Measurements from ENCODE around the gene RNF146. TPM values are rescaled to one million over a fixed set of nuclear protein-coding genes. Genes with fewer than 3 reads are reported as not detected.

Gene RNF146
- total and polyA plus RNA-seq, 2 experiments from 2014 or later, result 24.2 to 43.7 TPM

- Histone ChIP-seq H3F3A (replicated peaks; ENCODE audit: low read depth) (no peaks in the 10 kb centered on the region), H2AFZ (no peak overlapping the region), H3K36me3 (ENCODE audit: insufficient read depth) (no peaks in the 10 kb centered on the region), H3K4me1 (ENCODE audit: insufficient read depth) (no peaks in the 10 kb centered on the region), H3K4me3 (no peak overlapping the region), H4K20me1 (replicated peaks; ENCODE audit: insufficient read depth) (no peaks in the 10 kb centered on the region), H3K27me3 (ENCODE audit: insufficient read depth) (no peaks in the 10 kb centered on the region), H3K27ac (ENCODE audit: low read depth) (no peak overlapping the region), H3K4me2 (no peak overlapping the region), H3K9me2 (ENCODE audit: insufficient read depth) (0 out of 2 replicates have a peak, but pooled peaks cover 3% of the 10 kb centered on the region), H3K79me2 (replicated peaks; ENCODE audit: insufficient read depth) (no peaks in the 10 kb centered on the region)
- ATAC-seq (no peak), DNase-seq (ENCODE audit: low spot score) (no peak)
- TF ChIP-seq, protein P1, sequence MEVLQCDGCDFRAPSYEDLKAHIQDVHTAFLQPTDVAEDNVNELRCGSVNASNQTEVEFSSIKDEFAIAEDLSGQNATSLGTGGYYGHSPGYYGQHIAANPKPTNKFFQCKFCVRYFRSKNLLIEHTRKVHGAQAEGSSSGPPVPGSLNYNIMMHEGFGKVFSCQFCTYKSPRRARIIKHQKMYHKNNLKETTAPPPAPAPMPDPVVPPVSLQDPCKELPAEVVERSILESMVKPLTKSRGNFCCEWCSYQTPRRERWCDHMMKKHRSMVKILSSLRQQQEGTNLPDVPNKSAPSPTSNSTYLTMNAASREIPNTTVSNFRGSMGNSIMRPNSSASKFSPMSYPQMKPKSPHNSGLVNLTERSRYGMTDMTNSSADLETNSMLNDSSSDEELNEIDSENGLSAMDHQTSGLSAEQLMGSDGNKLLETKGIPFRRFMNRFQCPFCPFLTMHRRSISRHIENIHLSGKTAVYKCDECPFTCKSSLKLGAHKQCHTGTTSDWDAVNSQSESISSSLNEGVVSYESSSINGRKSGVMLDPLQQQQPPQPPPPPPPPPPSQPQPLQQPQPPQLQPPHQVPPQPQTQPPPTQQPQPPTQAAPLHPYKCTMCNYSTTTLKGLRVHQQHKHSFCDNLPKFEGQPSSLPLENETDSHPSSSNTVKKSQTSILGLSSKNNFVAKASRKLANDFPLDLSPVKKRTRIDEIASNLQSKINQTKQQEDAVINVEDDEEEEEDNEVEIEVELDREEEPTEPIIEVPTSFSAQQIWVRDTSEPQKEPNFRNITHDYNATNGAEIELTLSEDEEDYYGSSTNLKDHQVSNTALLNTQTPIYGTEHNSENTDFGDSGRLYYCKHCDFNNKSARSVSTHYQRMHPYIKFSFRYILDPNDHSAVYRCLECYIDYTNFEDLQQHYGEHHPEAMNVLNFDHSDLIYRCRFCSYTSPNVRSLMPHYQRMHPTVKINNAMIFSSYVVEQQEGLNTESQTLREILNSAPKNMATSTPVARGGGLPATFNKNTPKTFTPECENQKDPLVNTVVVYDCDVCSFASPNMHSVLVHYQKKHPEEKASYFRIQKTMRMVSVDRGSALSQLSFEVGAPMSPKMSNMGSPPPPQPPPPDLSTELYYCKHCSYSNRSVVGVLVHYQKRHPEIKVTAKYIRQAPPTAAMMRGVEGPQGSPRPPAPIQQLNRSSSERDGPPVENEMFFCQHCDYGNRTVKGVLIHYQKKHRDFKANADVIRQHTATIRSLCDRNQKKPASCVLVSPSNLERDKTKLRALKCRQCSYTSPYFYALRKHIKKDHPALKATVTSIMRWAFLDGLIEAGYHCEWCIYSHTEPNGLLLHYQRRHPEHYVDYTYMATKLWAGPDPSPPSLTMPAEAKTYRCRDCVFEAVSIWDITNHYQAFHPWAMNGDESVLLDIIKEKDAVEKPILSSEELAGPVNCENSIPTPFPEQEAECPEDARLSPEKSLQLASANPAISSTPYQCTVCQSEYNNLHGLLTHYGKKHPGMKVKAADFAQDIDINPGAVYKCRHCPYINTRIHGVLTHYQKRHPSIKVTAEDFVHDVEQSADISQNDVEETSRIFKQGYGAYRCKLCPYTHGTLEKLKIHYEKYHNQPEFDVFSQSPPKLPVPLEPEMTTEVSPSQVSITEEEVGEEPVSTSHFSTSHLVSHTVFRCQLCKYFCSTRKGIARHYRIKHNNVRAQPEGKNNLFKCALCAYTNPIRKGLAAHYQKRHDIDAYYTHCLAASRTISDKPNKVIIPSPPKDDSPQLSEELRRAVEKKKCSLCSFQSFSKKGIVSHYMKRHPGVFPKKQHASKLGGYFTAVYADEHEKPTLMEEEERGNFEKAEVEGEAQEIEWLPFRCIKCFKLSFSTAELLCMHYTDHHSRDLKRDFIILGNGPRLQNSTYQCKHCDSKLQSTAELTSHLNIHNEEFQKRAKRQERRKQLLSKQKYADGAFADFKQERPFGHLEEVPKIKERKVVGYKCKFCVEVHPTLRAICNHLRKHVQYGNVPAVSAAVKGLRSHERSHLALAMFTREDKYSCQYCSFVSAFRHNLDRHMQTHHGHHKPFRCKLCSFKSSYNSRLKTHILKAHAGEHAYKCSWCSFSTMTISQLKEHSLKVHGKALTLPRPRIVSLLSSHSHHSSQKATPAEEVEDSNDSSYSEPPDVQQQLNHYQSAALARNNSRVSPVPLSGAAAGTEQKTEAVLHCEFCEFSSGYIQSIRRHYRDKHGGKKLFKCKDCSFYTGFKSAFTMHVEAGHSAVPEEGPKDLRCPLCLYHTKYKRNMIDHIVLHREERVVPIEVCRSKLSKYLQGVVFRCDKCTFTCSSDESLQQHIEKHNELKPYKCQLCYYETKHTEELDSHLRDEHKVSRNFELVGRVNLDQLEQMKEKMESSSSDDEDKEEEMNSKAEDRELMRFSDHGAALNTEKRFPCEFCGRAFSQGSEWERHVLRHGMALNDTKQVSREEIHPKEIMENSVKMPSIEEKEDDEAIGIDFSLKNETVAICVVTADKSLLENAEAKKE (CRISPR knock-in tag; IDR thresholded peaks at IDR 0.05), result no peak
- TF ChIP-seq ZNF114 (CRISPR knock-in tag; IDR thresholded peaks at IDR 0.05), result no peak
- no peak for TF ChIP-seq POLR2AphosphoS5 (IDR thresholded peaks at IDR 0.05; ENCODE audit: low read depth)
- TF ChIP-seq CTCF (conservative IDR thresholded peaks at IDR 0.05; ENCODE audit: low read depth in 2 of 2), result no peak
- TF ChIP-seq NANOG (IDR thresholded peaks at IDR 0.05; ENCODE audit: borderline replicate concordance), result no peak
- no peak for TF ChIP-seq JUNB (IDR thresholded peaks at IDR 0.05; ENCODE audit: unreplicated experiment)
- TF ChIP-seq, protein P2, sequence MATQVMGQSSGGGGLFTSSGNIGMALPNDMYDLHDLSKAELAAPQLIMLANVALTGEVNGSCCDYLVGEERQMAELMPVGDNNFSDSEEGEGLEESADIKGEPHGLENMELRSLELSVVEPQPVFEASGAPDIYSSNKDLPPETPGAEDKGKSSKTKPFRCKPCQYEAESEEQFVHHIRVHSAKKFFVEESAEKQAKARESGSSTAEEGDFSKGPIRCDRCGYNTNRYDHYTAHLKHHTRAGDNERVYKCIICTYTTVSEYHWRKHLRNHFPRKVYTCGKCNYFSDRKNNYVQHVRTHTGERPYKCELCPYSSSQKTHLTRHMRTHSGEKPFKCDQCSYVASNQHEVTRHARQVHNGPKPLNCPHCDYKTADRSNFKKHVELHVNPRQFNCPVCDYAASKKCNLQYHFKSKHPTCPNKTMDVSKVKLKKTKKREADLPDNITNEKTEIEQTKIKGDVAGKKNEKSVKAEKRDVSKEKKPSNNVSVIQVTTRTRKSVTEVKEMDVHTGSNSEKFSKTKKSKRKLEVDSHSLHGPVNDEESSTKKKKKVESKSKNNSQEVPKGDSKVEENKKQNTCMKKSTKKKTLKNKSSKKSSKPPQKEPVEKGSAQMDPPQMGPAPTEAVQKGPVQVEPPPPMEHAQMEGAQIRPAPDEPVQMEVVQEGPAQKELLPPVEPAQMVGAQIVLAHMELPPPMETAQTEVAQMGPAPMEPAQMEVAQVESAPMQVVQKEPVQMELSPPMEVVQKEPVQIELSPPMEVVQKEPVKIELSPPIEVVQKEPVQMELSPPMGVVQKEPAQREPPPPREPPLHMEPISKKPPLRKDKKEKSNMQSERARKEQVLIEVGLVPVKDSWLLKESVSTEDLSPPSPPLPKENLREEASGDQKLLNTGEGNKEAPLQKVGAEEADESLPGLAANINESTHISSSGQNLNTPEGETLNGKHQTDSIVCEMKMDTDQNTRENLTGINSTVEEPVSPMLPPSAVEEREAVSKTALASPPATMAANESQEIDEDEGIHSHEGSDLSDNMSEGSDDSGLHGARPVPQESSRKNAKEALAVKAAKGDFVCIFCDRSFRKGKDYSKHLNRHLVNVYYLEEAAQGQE (IDR thresholded peaks at IDR 0.05; ENCODE audit: unreplicated experiment), result no peak
- no peak for TF ChIP-seq ETS1 (IDR thresholded peaks at IDR 0.05)
- Mint-ChIP-seq H3K4me1 (no peaks in the 10 kb centered on the region; the same call in 2 of the 3 replicates), H3K27me3 (ENCODE audit: insufficient read depth, low read depth, poor library complexity) (peaks cover 3% of the 10 kb centered on the region), H3K4me3 (no peak overlapping the region), H3K9me3 (peaks cover 4% of the 10 kb centered on the region), H3K27ac (no peak overlapping the region), H3K36me3 (ENCODE audit: low read depth) (no peaks in the 10 kb centered on the region; the same call in 2 of the 3 replicates)
These were observed 46.8 kb upstream of the RNF146 start for GRCh38 chr6:127219869-127220268.
